Measurements from ENCODE around the gene TJP1. TPM values are rescaled to one million over a fixed set of nuclear protein-coding genes. Genes with fewer than 3 reads are reported as not detected.

TJP1 gene
- total RNA-seq, 4 donors from 2014 or later, result 100 to 115 (median 103) TPM

DNA sequence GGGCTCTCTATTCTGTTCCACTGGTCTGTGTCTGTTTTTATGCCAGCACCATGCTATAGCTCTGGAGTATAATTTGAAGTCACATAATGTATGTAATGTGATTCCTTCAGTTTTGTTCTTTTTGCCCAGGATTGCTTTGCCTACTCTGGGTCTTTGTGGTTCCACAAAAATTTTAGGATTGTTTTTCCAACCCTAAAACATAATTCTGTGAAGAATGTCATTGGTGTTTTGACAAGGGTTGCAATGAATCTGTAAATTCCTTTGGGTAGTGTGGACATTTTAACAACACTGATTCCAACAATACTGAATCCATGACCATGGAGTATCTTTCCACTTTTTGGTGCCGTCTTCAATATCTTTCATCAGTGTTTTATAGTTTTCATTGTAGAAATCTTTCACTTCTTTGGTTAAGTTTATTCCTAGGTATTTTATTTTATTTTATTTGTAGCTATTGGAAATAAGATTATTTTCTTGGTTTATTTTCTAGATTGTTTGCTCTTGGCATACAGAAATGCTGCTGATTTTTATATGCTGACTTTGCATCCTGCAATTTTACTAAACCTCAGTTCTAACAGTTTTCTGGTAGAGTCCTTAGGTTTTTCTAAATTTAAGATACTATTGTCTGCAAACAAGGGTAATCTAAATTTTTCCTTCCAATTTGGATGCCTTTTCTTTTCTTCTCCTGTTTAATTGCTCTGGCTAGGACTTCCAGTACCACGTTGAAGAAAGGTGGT, 29.7 kb downstream of the TJP1 start:
- TF ChIP-seq, protein P1, sequence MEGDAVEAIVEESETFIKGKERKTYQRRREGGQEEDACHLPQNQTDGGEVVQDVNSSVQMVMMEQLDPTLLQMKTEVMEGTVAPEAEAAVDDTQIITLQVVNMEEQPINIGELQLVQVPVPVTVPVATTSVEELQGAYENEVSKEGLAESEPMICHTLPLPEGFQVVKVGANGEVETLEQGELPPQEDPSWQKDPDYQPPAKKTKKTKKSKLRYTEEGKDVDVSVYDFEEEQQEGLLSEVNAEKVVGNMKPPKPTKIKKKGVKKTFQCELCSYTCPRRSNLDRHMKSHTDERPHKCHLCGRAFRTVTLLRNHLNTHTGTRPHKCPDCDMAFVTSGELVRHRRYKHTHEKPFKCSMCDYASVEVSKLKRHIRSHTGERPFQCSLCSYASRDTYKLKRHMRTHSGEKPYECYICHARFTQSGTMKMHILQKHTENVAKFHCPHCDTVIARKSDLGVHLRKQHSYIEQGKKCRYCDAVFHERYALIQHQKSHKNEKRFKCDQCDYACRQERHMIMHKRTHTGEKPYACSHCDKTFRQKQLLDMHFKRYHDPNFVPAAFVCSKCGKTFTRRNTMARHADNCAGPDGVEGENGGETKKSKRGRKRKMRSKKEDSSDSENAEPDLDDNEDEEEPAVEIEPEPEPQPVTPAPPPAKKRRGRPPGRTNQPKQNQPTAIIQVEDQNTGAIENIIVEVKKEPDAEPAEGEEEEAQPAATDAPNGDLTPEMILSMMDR (IDR thresholded peaks at IDR 0.05), result no peak
- no peak for TF ChIP-seq POLR2AphosphoS5 (IDR thresholded peaks at IDR 0.05)
- TF ChIP-seq POLR2A (IDR thresholded peaks at IDR 0.05), result no peak
- no peak for TF ChIP-seq EP300 (IDR thresholded peaks at IDR 0.05)
- Histone ChIP-seq H3K27ac (no peak overlapping the region), H3K4me1 (peaks cover 0 to 10% (median 3%) of the 10 kb centered on the region in 3 donors), H3K4me3 (no peak overlapping the region), H3K27me3 (no peaks in the 10 kb centered on the region), H3K9me3 (no peaks in the 10 kb centered on the region), H3K36me3 (no peaks in the 10 kb centered on the region)
- WGBS, 2 donors (ENCODE audit: low coverage in 1 of 2), result 78 to 87% methylated on average over 1 to 2 of the region's 2 CpGs
- ATAC-seq, result no peak

DNA sequence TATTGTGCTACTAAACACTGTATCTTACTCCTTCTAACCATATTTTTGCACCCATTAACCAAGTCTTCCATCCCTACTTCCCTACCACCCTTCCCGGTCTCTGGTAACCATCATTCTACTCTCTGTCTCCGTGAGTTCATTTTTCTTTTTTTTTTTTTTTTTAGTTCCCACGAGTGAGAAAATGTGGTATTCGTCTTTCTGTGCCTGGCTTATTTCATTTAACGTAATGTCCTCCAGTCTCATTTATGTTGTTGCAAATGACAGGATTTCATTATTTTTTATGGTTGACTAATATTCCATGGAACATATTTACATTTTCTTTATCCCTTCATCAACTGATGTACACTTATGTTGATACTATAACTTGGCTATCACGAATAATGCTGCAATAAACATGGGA, 31.7 kb downstream of the TJP1 start:
- H3K36me3 ChIP-seq, result no peaks in the 10 kb centered on the region
- WGBS, 2 donors (ENCODE audit: low coverage in 1 of 2), result 77 to 79% methylated on average over 6 of the region's 6 CpGs
- TF ChIP-seq, protein P1 (IDR thresholded peaks at IDR 0.05), result no peak
- no peak for TF ChIP-seq POLR2A (IDR thresholded peaks at IDR 0.05)
- no peak for TF ChIP-seq EP300 (IDR thresholded peaks at IDR 0.05)
- no peak for TF ChIP-seq POLR2AphosphoS5 (IDR thresholded peaks at IDR 0.05)
- ATAC-seq, result no peak
- H3K4me3 ChIP-seq, result no peak overlapping the region
- no peak overlapping the region for H3K27ac ChIP-seq
- H3K27me3 ChIP-seq, result no peaks in the 10 kb centered on the region
- no peaks in the 10 kb centered on the region for H3K9me3 ChIP-seq
- peaks cover 0 to 17% (median 3%) of the 10 kb centered on the region in 3 donors for H3K4me1 ChIP-seq

DNA sequence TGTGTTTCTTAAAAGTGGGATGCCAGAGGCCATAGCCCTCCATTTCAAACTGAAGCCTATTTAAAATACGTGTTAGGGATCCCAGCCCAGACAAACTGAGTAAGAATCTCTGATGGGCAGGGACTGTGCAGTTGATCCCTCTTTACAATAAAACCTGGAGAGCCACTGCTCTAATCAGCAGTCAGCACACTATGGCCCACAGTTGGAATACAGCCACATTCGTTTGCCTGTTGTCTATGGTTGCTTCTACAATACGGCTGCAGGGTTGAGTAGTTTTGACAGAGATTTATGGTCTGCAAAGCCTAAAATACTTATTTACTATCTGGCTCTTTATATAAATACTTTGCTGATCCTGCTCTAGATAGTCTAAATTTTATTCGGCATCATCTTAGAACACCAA, 32.4 kb downstream of the TJP1 start:
- ATAC-seq, result no peak
- WGBS, 2 donors (ENCODE audit: low coverage in 1 of 2), result 56 to 66% methylated on average over 3 to 4 of the region's 4 CpGs
- H3K27me3 ChIP-seq, result no peaks in the 10 kb centered on the region
- TF ChIP-seq EP300 (IDR thresholded peaks at IDR 0.05) (no peak), POLR2A (IDR thresholded peaks at IDR 0.05) (no peak), POLR2AphosphoS5 (IDR thresholded peaks at IDR 0.05) (no peak)
- TF ChIP-seq, protein P1 (IDR thresholded peaks at IDR 0.05), result no peak
- H3K9me3 ChIP-seq, result no peaks in the 10 kb centered on the region
- no peak overlapping the region for H3K4me3 ChIP-seq
- peaks cover 0 to 24% (median 3%) of the 10 kb centered on the region in 3 donors for H3K4me1 ChIP-seq
- no peaks in the 10 kb centered on the region for H3K36me3 ChIP-seq
- H3K27ac ChIP-seq, result no peak overlapping the region

DNA sequence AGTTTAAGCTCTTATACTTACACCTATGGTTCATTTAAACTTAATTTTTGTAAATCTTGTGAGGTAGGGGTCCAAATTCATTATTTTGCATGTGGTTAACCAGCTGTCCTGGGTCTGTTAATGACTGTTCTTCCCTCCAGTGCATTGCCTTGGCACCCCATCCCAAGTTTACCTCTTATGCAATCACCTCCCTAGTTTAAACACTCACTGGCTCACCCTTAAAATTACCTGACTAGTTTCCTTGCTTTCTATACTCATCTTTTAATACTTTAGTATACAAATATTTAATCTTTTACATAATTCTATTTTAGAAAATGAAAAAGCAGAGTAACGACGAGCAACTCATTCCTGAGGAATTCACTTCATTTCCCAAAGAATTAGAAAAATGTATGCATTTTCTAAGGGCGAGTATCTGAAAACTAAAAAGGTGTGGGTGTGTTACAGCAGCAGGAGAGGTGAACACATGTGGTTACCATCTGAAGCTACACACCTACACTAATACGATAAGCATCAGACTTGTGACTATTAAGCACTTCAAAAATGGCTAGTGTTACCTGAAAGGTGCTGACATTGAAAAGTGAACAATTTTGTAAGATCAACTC, 33.7 kb downstream of the TJP1 start:
- no peak overlapping the region for H3K4me3 ChIP-seq
- no peak overlapping the region for H3K27ac ChIP-seq
- no peaks in the 10 kb centered on the region for H3K27me3 ChIP-seq
- ATAC-seq, result no peak
- no peak for TF ChIP-seq POLR2AphosphoS5 (IDR thresholded peaks at IDR 0.05)
- TF ChIP-seq POLR2A (IDR thresholded peaks at IDR 0.05), result no peak
- TF ChIP-seq EP300 (IDR thresholded peaks at IDR 0.05), result no peak
- TF ChIP-seq, protein P1 (IDR thresholded peaks at IDR 0.05), result no peak
- H3K9me3 ChIP-seq, result no peaks in the 10 kb centered on the region
- WGBS, 2 donors (ENCODE audit: low coverage in 1 of 2), result 89 to 92% methylated on average over 4 of the region's 4 CpGs
- H3K36me3 ChIP-seq, result no peaks in the 10 kb centered on the region
- H3K4me1 ChIP-seq, result peaks cover 0 to 22% (median 0%) of the 10 kb centered on the region in 3 donors

DNA sequence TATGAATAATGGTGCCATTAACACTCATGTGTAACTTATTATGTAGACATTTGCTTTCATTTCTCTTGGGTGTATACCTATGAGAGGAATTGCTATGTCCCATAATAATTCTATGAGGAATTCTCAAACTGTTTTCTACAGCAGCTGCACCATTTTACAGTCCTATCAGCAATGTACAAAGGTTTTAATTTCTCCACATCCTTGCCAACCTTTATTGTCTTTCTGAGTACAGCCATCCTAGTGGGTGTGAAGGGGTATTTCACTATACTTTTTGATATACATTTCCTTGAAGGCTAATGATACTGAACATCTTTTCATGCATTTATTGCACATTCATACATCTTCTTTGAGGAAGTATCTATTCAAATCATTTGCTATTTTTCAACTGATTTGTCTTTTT, 34.5 kb downstream of the TJP1 start:
- Histone ChIP-seq H3K27ac (no peak overlapping the region), H3K4me3 (no peak overlapping the region), H3K9me3 (no peaks in the 10 kb centered on the region), H3K27me3 (no peaks in the 10 kb centered on the region), H3K36me3 (no peaks in the 10 kb centered on the region), H3K4me1 (peaks cover 0 to 22% (median 0%) of the 10 kb centered on the region in 3 donors)
- no peak for ATAC-seq
- no peak for TF ChIP-seq POLR2AphosphoS5 (IDR thresholded peaks at IDR 0.05)
- TF ChIP-seq, protein P1 (IDR thresholded peaks at IDR 0.05), result no peak
- no peak for TF ChIP-seq EP300 (IDR thresholded peaks at IDR 0.05)
- no peak for TF ChIP-seq POLR2A (IDR thresholded peaks at IDR 0.05)

Data from gastroesophageal sphincter (tissue), 4 donors.